ENCODE data around the gene RTN1. TPM values are rescaled to one million over a fixed set of nuclear protein-coding genes. Genes with fewer than 3 reads are reported as not detected.

RTN1 gene
- total RNA-seq (2011; cell fraction: chromatin; rRNA removed; ENCODE audit: low replicate concordance): not detected in 2 replicates
- not detected in 2 replicates for total RNA-seq (2011; cell fraction: nucleolus; rRNA removed)
- total RNA-seq (2011; cell fraction: nucleoplasm; rRNA removed): not detected in 2 replicates
- total RNA-seq (2014; rRNA removed) (0.09 TPM in 1 of 2 replicates, not detected in the other), total RNA-seq (2014; rRNA removed; fragmentation: Illumina TruSeq; extraction: Trizol) (not detected in 2 replicates), total RNA-seq (2015; rRNA removed; fragmentation: Illumina TruSeq; extraction: Trizol) (not detected in 2 replicates), total RNA-seq (2021) (not detected in 2 replicates), polyA plus RNA-seq (2011; rRNA removed) (not detected in 2 replicates), polyA plus RNA-seq (2014; fragmentation: Illumina TruSeq; extraction: Trizol) (not detected in 2 replicates), polyA plus RNA-seq (2014; fragmentation: Nextera tagmentation; extraction: Ambion mirVana) (not detected), polyA plus RNA-seq (2014; rRNA removed) (0.03 TPM in 1 of 2 replicates, not detected in the other), polyA minus RNA-seq (2011; rRNA and poly(A)+ RNA removed) (not detected in 2 replicates), Bru-seq, nascent RNA (percentile 3 among the genes with signal in this experiment), BruChase-seq, experiment 1, labeled RNA remaining after a 2-hour chase (percentile 2 among the genes with signal in this experiment), BruChase-seq, experiment 2, labeled RNA remaining after a 6-hour chase (percentile 6 among the genes with signal in this experiment)
- polyA plus RNA-seq (2011; cell fraction: cytosol; rRNA removed): 0.03 TPM in 1 of 2 replicates, not detected in the other
- not detected in 2 replicates for polyA plus RNA-seq (2011; cell fraction: nucleus; rRNA removed)
- 0.14 TPM in 1 of 2 replicates, not detected in the other for polyA plus RNA-seq (2012)
- polyA minus RNA-seq (2011; cell fraction: cytosol; rRNA and poly(A)+ RNA removed): not detected in 2 replicates
- not detected in 2 replicates for polyA minus RNA-seq (2011; cell fraction: nucleus; rRNA and poly(A)+ RNA removed)
- long read RNA-seq, experiment 1: 0 reads
- long read RNA-seq, experiment 2: 0 reads
- long read RNA-seq, experiment 3: 0 reads

- Histone ChIP-seq H3K79me2 (ENCODE audit: control insufficient read depth, insufficient read depth, low read length) (no peaks in the 10 kb centered on the region), H2AFZ (ENCODE audit: low read depth, low read length) (no peak within 1 kb of the TSS), H4K20me1 (replicated peaks; ENCODE audit: control insufficient read depth, insufficient read depth, low read length) (no peaks in the 10 kb centered on the region), H3K4me2 (ENCODE audit: insufficient read depth, low read length) (0 out of 2 replicates have a peak within 1 kb of the TSS, but pooled peaks have one; percentile 18), H3K27ac (ENCODE audit: extremely low read depth, low read depth, low read length) (no peak within 1 kb of the TSS), H3K4me1 (replicated peaks in 1 of 2; ENCODE audit: control insufficient read depth in 2 of 2, insufficient read depth in 2 of 2, low read length in 2 of 2) (peaks cover 0 to 9% of the 10 kb centered on the region in 2 experiments; a peak in 1 of 5 replicates), H3K36me3 (ENCODE audit: control insufficient read depth, insufficient read depth, low read length) (no peaks in the 10 kb centered on the region), H3K4me3 (no peak within 1 kb of the TSS), H3K27me3 (ENCODE audit: control insufficient read depth in 2 of 2, insufficient read depth in 2 of 2, low read length in 2 of 2) (peaks cover 0 to 8% of the 10 kb centered on the region in 2 experiments; a peak in 2 of 5 replicates), H3K9me3 (replicated peaks; ENCODE audit: control insufficient read depth, insufficient read depth, low read depth, low read length) (no peaks in the 10 kb centered on the region), H3K9me1 (ENCODE audit: control insufficient read depth, insufficient read depth, low read length) (no peaks in the 10 kb centered on the region), H3K9ac (ENCODE audit: insufficient read depth in 1 of 2, low read depth in 2 of 2, low read length in 2 of 2) (no peak within 1 kb of the TSS)
- FAIRE-seq: no peak
- no peak; the same call in 2 of the 3 replicates for ATAC-seq
- TF ChIP-seq NR1H2 (CRISPR knock-in tag; IDR thresholded peaks at IDR 0.05) (no peak), NR0B1 (IDR thresholded peaks at IDR 0.05; ENCODE audit: partially characterized antibody) (no peak), RFX1 (IDR thresholded peaks at IDR 0.05) (peak; percentile 52)
- CTCF ChIA-PET (ENCODE audit: low intra/inter-chr PET ratio): no interaction called here
- intact Hi-C loops (cut with micrococcal nuclease): no loop called here
- DNase-seq (ENCODE audit: extremely low read depth in 1 of 4, low spot score in 3 of 4): peak in 3 of 4 experiments; percentile 5 to 7 (median 6)
- WGBS (ENCODE audit: insufficient coverage, low coverage, missing lambda C conversion rate): under 1% methylated on average over 17 of the region's 84 CpGs
- POLR2A ChIA-PET: no interaction called here
- BruUV-seq (replicated peaks): no TSS peak
- in situ Hi-C loops (cut with MboI): no loop called here
Measured at GRCh38 chr14:59870277-59871165, at the start of gene RTN1. Gene RTN1, minus strand, starts transcription at chr14:59870776. Its CDS starts 146 bp downstream, at chr14:59870630.

Measured in K562 (cell line).